Right lobe of liver (tissue), 6 donors: Measurements from ENCODE around the gene IL4I1. TPM values are rescaled to one million over a fixed set of nuclear protein-coding genes. Genes with fewer than 3 reads are reported as not detected.

Experiments used
- ATAC-seq, 4 donors: fragments of 200-7000 bp; cut with Tn5 transposase; one replicate each; pipeline ENCODE4 v1.9.1; 2020; ENCODE audit warnings: mild to moderate bottlenecking in 4 of 4, moderate library complexity in 4 of 4
- DNase-seq, 3 donors: peaks; one replicate each; pipeline ENCODE4 v3.0.0-alpha.2; 2020
- H3K27ac ChIP-seq, 3 donors: fragments of 200-600 bp; one replicate each; pipeline ENCODE4 v1.8.0; 2022
- H3K27me3 ChIP-seq, 2 donors: fragments of 200-600 bp; one replicate each; pipeline ENCODE4 v1.8.0; 2022
- H3K36me3 ChIP-seq, 4 donors: fragments of 200-600 bp; sonication (generic) in 1 of 4; one replicate each; pipeline versions ENCODE4 v1.5.1 to v1.8.0; 2017 to 2022; ENCODE audit warnings: control low read depth in 1 of 4
- H3K4me1 ChIP-seq, 4 donors: fragments of 200-600 bp; sonication (generic) in 1 of 4; one replicate each; pipeline versions ENCODE4 v1.5.1 to v1.8.0; 2017 to 2022; ENCODE audit warnings: control low read depth in 1 of 4
- H3K4me3 ChIP-seq, 3 donors: fragments of 200-600 bp; one replicate each; pipeline ENCODE4 v1.8.0; 2022
- H3K9me3 ChIP-seq, 4 donors: fragments of 200-600 bp; sonication (generic) in 1 of 4; one replicate each; pipeline versions ENCODE4 v1.5.1 to v1.8.0; 2017 to 2022; ENCODE audit warnings: control low read depth in 1 of 4
- POLR2A ChIP-seq: fragments of 450-650 bp; IDR thresholded peaks from one replicate; pipeline ENCODE4 v1.6.1; 2017; ENCODE audit warnings: antibody characterized with exemption, mild to moderate bottlenecking
- WGBS: methylation state at CpG from one replicate; pipeline ENCODE4 v1.1.6; 2018; ENCODE audit warnings: low coverage, low lambda C conversion rate; ENCODE audit not compliant: insufficient coverage; ENCODE audit errors: missing lambda C conversion rate; 5-methylcytosine and 5-hydroxymethylcytosine counted together
- intact Hi-C, 2 donors: fragments of 100-400 bp; cut with DNase I; formaldehyde crosslinking; loops; one replicate each; pipeline versions ENCODE4 v1.11.2 to v1.14.1; 2022
- total RNA-seq, 6 experiments: library from RNA; depleted of rRNA in 2 of 6; stranded (reverse); fragments of >200 nt in 2 of 6; fragmentation: NEBNext Ultra II Directional in 3 of 6; extraction: Animal tissue kit (Norgen Biotek cat#: 25700) in 3 of 6; gene quantifications; one replicate each; pipeline versions ENCODE4 v1.1.0 to v1.2.4, GENCODE V29; 2016 to 2023
- TF ChIP-seq, protein P1 (sequence below), 4 donors: fragments of 200-600 bp in 3 of 4; fragments of 450-650 bp in 1 of 4; IDR thresholded peaks; one replicate each; pipeline versions ENCODE4 v1.5.1 to v1.8.0; 2016 to 2022; ENCODE audit warnings: antibody characterized with exemption in 4 of 4, mild to moderate bottlenecking in 2 of 4
- donor health status: DM: no; HTN: yes; CAD: no.
- donor health status: DM: no; HTN: no; CAD: no.
- donor health status: DM: no; HTN: no; CAD: no.
- donor health status: DM: no; HTN: yes; CAD: no.
- donor health status: DM: no; HTN: yes; CAD: no.

Gene IL4I1
- total RNA-seq, 6 experiments from 2014 or later = 0.56 to 4.2 (median 1.0) TPM; not detected in 3

DNA sequence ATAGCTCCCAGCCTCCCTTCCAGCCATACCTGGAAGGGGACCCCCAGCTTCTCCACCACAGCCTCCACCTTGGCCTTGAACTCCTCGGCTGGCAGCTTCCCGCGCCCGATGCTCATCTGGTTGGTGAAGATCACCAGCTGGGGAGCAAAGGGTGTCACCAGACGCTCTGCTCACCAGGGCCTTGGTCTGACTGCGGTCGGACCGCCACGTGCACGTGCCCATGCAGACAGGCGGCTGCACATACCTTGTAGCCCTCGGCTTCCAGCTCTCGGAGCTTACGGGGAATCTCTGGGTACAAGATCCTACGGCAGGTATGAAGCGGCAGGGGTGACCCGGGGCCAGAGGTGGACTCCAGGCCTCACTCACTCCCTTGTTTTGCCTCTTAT lies 32.8 kb downstream of the IL4I1 start:
- intact Hi-C loops = no loop called here
- WGBS = 91% methylated on average over 8 of the region's 17 CpGs
- H3K4me1 ChIP-seq = peaks cover 4 to 28% (median 13%) of the 10 kb centered on the region in 4 donors

DNA sequence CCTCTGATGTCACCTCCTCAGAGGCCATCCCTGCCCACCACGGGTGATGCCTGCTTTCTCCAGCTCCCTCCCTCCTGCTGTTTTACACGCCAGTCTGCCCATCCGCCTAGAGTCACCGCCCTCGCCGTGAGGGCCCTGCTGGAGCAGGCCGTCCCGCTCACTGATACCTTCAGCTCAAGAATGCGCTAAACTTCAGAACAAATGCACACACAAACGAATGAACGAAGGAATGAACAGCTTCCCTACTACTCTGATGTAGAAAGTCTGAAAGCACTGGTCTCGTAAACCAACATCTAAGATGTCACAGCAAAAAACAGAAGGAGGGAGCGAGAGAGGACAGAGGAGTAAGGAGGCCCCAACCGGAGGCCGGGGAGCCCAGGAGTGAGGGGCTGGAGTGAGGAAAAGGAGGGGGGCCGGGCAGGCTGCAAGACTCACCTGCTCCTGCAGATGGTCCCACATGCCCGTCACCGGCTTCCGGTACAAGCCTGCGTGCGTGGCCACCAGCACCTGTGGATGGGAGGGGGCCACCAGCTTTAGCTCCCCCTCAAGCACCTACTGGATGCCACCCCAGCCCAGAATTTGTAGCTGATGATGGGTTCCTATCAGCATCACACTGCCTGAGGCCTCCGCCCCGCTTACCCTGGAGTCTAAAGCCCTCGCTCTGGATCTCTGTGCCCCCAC lies 33.3 kb downstream of the IL4I1 start:
- 93% methylated on average over 17 of the region's 24 CpGs for WGBS
- peaks cover 4 to 23% (median 11%) of the 10 kb centered on the region in 4 donors for H3K4me1 ChIP-seq
- peaks cover 3 to 23% (median 4%) of the 10 kb centered on the region in 4 donors for H3K36me3 ChIP-seq
- peak; percentile 27 to 48 (median 45) for DNase-seq
- H3K27ac ChIP-seq = no peak overlapping the region
- intact Hi-C loops = no loop called here
- H3K9me3 ChIP-seq = no peaks in the 10 kb centered on the region
- no peaks in the 10 kb centered on the region for H3K27me3 ChIP-seq
- H3K4me3 ChIP-seq = no peak overlapping the region
- ATAC-seq = no peak
- TF ChIP-seq POLR2A = no peak
- TF ChIP-seq, protein P1, sequence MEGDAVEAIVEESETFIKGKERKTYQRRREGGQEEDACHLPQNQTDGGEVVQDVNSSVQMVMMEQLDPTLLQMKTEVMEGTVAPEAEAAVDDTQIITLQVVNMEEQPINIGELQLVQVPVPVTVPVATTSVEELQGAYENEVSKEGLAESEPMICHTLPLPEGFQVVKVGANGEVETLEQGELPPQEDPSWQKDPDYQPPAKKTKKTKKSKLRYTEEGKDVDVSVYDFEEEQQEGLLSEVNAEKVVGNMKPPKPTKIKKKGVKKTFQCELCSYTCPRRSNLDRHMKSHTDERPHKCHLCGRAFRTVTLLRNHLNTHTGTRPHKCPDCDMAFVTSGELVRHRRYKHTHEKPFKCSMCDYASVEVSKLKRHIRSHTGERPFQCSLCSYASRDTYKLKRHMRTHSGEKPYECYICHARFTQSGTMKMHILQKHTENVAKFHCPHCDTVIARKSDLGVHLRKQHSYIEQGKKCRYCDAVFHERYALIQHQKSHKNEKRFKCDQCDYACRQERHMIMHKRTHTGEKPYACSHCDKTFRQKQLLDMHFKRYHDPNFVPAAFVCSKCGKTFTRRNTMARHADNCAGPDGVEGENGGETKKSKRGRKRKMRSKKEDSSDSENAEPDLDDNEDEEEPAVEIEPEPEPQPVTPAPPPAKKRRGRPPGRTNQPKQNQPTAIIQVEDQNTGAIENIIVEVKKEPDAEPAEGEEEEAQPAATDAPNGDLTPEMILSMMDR (IDR thresholded peaks at IDR 0.05) = no peak

More for the DNA sequence above, 32.8 kb downstream of the IL4I1 start:
- Histone ChIP-seq H3K36me3 (peaks cover 3 to 19% (median 4%) of the 10 kb centered on the region in 4 donors), H3K27me3 (no peaks in the 10 kb centered on the region), H3K27ac (no peak overlapping the region), H3K9me3 (no peaks in the 10 kb centered on the region), H3K4me3 (no peak overlapping the region)
- ATAC-seq (no peak), DNase-seq (peak; percentile 26 to 54 (median 49))
- no peak for TF ChIP-seq POLR2A
- TF ChIP-seq, protein P1 (IDR thresholded peaks at IDR 0.05) = no peak

DNA sequence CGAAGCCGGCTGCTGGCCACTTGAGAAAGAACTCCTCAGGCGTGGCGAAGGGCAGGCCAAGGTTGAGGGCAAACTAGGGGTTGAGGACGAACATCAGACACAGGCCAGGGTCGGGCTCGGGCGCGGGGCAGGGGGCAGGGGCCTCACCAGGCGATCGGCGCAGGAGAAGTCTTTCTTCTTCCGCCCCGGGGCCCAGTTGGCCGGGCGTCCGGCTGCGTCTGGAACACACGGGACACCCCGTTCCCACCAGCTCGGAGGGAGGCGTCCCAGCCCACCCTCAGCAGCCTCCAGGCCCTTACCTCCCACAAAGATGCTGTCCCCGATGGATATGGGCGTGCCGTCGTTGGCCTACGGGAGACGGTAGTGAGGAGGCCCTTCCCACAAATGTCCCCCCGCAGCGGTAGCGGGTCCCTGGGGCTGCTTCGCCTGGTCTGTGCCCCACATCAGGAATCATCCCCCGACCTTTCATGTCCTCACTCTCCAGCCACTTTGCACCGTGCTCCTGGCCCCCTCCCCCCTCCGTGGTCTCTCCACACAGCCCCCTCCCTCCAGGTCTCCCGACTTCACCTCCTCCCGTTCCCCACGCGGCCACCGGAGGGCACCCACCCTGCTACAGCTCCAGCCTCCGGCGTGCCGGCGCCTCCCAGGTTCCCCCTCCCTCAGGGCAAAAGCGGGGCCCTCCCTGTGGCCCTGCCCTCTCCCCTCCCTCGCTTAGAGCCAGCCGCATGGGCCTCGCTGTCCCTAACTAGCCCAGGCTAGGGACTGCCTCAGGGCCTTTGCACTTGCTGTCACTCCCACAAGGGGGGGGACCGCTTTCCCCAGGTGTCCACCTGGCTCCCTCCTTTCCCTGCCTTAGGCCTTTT lies 34.1 kb downstream of the IL4I1 start:
- Histone ChIP-seq H3K27ac (no peak overlapping the region), H3K9me3 (no peaks in the 10 kb centered on the region), H3K4me3 (no peak overlapping the region), H3K4me1 (peaks cover under 1 to 23% (median 11%) of the 10 kb centered on the region in 4 donors), H3K27me3 (no peaks in the 10 kb centered on the region), H3K36me3 (peaks cover 3 to 30% (median 6%) of the 10 kb centered on the region in 4 donors)
- DNase-seq (peak; percentile 36 to 58 (median 53)), ATAC-seq (no peak)
- WGBS = 69% methylated on average over 9 of the region's 49 CpGs
- TF ChIP-seq, protein P1 (IDR thresholded peaks at IDR 0.05) = no peak
- TF ChIP-seq POLR2A = no peak
- intact Hi-C loops = no loop called here

DNA sequence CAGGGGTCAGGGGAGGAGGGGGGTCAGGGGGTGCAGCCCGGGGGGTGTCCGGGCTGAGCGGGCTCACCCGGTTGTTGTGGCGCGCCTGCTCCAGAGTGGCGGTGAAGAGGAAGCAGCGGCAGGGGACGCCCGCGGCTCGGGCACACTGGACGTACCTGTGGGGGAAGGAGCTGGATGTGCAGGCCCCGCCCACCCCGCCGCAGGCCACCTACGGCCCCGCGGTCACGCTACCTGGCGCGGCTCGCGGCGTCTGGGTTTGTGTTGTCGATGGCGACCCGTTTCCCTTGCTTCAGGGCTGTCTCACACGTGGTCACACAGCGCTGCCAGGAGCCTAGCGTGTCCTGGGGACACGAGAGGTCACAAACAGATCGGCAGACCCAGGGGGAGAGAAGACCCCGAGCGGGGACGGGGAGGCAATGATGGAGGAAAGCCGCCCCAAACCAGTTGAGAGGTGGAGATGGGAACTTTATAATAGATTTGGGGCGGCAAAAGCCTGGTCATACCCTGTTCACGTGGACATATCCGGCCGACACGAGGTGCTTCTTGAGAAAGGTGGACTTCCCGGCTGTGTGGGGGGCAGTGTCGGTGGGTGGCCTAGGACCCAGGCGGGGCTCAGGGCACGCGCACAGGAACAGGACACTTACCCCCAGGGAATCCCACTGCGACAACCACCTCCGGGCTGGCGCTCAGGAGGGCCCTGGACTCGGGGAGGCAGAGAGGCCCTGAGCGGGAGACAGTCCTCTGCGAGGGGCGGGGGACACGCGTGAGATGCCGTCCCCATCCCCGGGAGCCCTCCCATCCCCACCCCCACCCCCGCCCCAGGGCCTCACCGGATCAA lies 34.9 kb downstream of the IL4I1 start:
- no peak overlapping the region for H3K4me3 ChIP-seq
- H3K9me3 ChIP-seq = no peaks in the 10 kb centered on the region
- ATAC-seq (no peak), DNase-seq (peak; percentile 30 to 55 (median 50))
- no peak for TF ChIP-seq POLR2A
- TF ChIP-seq, protein P1 (IDR thresholded peaks at IDR 0.05) = no peak
- no peak overlapping the region for H3K27ac ChIP-seq
- no peaks in the 10 kb centered on the region for H3K27me3 ChIP-seq
- intact Hi-C loops = no loop called here
- peaks cover 0 to 22% (median 11%) of the 10 kb centered on the region in 4 donors for H3K4me1 ChIP-seq
- H3K36me3 ChIP-seq = peaks cover 3 to 37% (median 6%) of the 10 kb centered on the region in 4 donors
- 76% methylated on average over 23 of the region's 60 CpGs for WGBS
